Activated CD4-positive, alpha-beta T cell treated with anti-CD3 and anti-CD28 coated beads, Interleukin-10, Interleukin-2, amounts not matched to agents 100 ng/mL and 50 ng/mL, durations not matched to agents 16 hours and 8 hours (primary cell): Measurements from ENCODE around the gene IGSF8.

Source experiments
- DNase-seq: peaks from one replicate; pipeline ENCODE4 v3.0.0-alpha.2; 2020

The IGSF8 gene, protein sequence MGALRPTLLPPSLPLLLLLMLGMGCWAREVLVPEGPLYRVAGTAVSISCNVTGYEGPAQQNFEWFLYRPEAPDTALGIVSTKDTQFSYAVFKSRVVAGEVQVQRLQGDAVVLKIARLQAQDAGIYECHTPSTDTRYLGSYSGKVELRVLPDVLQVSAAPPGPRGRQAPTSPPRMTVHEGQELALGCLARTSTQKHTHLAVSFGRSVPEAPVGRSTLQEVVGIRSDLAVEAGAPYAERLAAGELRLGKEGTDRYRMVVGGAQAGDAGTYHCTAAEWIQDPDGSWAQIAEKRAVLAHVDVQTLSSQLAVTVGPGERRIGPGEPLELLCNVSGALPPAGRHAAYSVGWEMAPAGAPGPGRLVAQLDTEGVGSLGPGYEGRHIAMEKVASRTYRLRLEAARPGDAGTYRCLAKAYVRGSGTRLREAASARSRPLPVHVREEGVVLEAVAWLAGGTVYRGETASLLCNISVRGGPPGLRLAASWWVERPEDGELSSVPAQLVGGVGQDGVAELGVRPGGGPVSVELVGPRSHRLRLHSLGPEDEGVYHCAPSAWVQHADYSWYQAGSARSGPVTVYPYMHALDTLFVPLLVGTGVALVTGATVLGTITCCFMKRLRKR

DNA sequence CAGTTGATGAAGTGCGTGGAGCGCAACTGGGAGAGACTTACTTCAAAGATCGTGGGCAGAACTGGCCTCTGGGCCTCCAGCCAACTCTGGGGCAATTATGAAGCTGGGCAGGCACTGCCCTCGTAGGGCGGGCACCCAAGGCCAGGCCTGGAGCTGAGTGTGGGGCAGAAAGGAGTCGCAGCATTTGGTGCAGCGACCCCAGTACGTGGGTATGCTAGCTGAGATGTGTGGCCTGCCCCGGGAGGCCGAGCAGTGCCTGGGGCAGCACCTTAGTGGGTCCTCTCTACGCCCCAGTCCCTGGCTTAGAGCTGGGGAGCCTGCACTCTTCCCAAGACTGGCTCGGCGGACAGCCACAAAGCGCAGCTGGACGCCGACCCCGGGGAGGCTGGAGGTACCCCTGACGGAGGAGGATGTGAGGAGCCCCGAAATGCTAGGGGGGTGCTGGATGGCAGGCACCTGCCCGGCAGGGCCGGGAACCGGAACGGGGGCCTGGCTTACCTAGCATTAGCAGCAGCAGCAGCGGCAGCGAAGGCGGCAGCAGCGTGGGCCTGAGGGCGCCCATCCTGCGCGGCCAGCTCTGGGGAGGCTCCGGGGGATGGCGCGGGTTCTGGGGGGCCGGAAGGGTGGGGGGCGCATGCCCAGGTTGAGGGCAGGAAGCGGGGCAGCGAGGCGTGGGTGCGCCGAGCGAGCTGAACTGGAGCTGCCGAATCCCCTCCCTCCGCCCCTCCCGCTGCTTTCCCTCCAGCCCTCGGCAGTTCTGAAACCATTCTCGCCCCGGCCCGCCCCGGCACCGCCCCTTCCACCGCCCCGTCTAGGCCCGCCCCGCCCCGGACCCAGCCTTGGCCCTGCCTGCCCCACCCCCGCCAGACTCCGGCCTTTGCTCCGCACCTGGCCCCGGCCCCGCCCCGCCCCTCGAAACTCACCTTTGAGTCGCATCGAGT lies at the start of gene IGSF8:
Gene IGSF8 (minus strand): TSS at position 709 of the 941 bp plus-strand sequence. CDS start 147 bp downstream, at position 562.
- peak; percentile 90 for DNase-seq

DNA sequence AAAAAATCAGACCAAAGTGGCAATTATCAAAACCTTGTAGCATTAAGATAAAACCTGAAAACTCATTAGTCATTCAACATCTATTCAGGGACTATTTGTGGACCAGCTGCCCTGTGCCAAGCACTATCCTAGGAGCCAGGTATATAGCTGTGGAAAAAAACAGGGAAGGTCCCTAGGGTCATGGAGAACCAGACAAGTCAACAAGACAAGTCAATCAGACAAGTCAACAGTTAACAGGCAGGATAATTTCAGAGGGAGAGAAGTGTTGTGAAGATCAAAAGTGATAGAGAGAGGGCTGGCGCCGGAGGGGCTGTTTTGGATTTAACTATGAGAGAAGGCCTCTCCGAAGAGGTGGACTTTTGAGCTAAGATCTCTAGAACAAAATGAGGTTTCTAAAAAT lies 49.7 kb upstream of the IGSF8 start:
- no peak for DNase-seq

DNA sequence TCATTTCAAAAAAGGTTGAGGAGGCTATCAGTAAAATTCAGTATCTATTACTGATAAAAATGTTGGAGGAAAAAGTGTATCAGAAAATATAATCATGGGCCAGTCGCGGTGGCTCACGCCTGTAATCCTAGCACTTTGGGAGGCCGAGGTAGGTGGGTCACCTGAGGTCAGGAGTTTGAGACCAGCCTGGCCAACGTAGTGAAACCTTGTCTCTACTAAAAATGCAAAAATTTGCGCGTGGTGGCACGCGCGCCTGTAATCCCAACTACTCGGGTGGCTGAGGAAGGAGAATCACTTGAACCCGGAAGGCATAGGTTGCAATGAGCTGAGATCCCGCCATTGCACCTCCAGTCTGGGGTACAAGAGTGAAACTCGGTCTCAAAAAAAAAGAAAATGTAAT lies 47.7 kb upstream of the IGSF8 start:
- no peak for DNase-seq

DNA sequence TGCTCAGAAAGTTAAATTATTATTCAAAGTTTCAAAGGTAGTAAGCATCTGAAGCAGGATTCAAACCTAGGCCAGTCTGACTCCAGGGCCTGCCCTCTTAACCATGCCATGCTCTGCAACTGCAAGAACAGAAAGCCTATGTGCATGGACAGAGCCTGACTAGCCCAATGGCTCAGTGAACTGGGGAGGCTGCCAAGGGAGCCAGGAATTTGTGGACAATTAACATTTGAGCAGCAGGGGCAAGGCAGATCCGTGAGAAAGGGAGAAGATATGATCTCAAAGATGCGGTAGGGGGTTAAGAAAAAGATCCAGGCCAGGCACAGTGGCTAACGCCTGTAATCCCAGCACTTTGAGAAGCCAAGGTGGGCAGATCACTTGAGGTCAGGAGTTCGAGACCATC lies 46.5 kb upstream of the IGSF8 start:
- no peak for DNase-seq

DNA sequence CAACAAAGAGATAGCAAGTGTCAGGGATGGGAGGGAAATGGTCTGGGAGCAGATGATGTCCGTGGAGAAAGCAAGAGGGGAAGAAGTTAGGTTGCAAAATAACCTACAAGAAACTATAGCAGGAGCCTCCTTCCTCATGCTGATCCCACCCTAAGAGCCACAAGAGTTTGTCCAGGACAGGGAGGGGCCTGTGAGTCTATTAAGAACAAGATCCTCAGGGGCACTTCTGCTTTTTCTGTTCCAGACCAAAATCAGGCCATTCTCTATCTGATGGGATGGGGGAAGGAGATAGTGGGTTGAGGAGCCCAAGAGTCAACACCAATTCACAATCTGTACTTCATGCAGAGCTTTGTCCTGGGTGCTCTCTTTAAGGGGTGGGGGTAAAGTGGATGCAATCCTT lies 45.3 kb upstream of the IGSF8 start:
- no peak for DNase-seq

DNA sequence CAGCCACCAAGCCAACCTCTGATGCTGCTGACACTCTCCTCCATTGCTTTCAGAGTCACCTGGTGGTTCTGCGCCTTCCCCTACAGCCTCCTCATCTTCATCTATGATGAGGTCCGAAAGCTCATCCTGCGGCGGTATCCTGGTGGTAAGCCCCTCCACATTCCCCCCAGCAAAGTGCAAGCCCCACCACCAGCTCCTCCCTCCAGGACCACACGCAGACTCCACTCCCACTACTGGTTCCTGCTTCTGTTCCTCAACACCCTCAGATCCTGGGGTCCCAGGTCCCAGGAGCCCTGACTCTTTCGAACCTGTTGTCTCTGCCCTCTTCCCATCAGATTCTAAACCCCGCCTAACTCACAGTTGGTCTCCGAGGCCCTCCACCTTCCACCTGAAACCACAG lies 41.4 kb upstream of the IGSF8 start:
- DNase-seq, result no peak

DNA sequence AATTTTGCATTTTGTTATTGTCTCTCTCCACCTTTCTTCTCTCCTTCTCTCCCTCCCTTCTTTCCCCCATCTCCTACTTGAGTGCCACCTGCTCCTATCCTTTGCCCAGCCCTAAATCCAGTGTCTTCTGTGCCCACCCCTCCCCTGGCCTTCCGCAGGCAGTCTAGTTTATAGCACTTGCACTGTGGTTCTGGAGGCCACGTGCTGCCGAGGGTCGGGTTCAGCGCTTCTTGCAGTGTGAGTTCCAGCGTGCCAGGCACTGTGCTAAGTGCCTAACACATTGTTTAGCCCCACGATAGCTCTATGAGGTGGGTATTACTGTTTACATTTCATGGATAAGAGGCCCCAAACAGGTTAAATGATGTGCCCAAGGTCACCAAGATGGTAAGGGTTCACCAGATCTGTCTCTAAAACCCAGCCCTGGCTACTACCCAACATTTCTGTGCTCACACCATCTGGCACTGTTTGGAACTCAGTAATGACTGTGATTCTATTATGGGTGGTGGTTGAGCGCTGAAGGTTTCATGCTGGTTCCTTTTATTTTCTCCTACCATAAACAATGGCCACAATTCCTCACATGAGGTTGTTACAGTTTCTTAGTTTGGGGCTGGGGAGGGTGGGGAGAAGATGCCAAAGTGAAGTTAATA lies 38.9 kb upstream of the IGSF8 start:
- no peak for DNase-seq

DNA sequence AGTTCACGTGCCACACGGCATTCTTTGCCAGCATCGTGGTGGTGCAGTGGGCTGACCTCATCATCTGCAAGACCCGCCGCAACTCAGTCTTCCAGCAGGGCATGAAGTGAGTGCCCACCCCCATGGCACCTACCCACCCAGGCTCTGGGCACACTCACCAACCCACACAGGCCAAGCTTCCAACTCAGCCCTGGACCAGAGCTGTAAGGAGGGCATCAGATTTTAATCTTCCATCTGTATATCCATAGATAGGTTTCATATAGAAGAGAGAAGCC lies 38.4 kb upstream of the IGSF8 start:
- no peak for DNase-seq

DNA sequence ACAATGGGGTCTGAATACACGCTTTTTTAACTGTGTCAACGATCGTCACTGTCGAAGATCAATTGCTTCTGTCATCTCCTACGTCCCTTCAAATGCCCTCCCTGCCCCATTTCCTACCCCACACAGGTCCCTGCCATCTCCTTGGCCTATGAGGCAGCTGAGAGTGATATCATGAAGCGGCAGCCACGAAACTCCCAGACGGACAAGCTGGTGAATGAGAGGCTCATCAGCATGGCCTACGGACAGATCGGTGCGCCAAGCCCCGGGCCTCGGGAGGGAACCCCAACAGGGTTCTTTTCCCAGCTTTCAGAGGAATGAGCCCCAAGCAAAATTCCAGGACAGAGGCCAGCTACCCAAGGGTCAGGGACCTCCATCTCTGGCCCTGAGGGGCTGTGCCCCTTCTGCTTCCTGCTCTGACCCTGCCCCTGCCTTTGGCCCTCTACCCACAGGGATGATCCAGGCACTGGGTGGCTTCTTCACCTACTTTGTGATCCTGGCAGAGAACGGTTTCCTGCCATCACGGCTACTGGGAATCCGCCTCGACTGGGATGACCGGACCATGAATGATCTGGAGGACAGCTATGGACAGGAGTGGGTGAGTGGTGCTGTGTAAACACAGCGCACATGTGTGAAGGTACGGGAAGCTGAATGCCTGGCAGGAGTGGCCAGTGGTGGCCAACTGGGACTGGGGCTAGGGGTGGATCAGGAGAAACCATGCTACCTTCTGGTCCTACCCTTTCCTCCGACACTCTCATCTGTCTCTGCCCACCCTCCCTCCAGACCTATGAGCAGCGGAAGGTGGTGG lies 37.9 kb upstream of the IGSF8 start:
- DNase-seq, result no peak

DNA sequence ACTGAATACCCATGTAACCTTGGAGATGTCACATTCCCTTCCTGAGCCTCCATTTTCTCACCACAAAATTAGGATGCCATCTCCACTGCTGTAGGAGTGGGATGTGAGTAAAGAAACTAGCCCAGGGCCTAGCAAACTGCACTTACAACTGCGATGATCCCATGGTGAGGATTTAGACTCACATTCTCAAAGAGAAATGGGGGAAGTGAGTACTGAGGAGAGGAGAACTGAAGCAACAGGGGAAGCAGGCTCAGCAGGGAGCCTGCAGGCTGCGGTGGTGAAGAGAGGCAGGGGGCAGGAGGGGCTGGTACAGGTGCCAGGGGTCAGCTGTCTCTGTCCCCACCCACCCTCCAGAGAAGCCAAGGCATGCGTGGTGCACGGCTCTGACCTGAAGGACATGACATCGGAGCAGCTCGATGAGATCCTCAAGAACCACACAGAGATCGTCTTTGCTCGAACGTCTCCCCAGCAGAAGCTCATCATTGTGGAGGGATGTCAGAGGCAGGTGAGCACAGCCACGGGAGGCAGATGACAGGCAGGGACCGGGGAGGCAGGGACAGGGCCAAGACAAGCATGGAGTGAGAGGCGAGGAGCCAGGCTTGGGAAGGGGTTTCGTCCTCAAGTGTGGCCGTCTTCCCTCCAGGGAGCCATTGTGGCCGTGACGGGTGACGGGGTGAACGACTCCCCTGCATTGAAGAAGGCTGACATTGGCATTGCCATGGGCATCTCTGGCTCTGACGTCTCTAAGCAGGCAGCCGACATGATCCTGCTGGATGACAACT lies 36.6 kb upstream of the IGSF8 start:
- no peak for DNase-seq

DNA sequence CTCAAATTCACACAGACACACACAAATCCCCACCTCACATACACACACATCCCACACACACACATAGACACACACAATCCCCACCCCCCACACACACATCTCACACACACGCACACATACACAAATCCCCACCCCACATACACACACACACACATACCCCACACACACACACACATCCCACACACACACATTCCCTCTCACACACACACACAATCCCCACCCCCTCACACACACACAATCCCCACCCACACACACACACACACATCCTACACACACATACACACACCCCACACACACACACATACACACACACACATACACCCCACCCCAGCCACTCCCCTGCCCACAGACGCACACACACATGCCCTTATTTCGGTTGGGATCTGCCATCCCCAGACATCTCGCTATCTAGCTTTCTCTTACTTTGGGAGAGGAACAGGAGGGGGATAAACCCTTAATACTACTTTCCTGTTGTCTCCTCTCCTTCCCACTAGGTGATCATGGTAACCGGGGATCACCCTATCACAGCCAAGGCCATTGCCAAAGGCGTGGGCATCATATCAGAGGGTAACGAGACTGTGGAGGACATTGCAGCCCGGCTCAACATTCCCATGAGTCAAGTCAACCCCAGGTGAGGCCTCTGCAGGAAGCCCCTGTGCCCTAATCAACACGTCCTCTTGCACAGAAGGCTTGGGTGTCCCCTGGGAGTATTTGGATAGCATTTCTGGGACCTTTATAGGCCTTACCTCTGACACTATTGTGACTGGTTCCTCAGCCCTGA lies 35.8 kb upstream of the IGSF8 start:
- DNase-seq, result no peak

DNA sequence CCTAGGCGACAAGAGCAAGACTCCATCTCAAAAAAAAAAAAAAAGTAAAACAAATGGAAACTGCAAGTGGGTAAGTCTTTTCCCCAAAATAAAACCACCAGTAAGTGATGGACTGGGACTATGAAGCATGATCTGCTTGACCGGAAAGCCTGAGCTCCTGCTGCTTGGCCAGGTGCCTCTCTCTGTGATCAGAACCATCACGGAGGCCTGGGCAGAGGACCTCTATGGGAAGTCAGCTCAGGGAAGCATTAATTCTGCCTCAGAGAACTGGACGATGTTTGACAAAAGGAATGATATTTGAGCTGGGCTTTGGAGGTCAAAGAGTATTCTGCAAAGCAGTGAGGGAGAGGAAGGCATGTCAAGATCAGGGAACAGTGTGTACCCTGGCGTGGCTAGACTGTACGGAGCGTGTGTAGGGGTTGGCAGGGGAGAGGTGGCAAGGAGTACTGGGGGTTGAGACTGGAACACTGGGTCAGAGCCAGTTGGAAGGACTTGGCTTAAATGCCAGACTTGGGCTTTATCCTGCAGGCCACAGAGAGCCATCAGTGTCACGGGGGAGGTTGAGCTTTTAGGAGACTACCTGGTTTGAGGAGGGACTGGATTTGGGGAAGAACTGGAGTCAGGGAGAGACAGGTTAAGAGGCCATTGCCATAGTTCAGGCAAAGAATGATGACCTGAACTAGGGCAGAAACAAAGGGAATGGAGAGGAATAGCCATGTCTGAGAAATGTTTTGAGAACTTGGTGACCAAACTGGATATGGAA lies 33.6 kb upstream of the IGSF8 start:
- DNase-seq, result no peak

DNA sequence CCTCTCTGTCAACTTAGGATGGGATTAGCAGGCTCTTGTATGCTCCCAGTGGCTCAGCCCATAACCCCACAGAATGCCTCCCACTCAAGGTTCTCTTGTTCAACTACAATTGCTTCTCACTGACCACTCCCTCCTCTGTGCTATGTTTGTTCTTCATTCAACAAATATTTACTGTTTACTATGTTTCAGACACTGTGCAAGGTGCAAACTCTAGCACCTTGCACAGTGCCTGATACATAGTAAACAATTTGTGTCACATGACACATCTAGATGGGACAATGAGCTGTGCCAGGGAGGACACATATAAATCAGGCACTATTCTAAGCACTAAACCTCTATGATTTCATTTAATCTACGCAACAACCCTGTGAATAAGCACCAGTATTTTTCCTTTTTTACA lies 32.5 kb upstream of the IGSF8 start:
- DNase-seq, result no peak

DNA sequence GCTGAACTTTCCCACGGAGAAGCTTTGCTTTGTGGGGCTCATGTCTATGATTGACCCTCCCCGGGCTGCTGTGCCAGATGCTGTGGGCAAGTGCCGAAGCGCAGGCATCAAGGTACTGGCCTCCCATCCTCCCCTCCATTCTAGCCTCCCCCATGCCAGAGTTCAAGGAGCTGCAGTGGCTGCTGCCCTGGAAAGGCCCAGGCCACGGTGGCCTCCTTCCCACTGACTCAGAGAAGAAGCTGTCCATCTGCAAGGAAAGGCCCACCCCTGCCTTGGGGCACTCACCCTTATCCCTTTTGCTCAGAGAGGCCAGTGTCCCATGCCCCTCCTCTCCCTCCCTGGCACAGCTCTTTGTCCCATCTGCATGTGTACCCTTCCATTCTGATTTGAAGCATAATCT lies 32.1 kb upstream of the IGSF8 start:
- no peak for DNase-seq

DNA sequence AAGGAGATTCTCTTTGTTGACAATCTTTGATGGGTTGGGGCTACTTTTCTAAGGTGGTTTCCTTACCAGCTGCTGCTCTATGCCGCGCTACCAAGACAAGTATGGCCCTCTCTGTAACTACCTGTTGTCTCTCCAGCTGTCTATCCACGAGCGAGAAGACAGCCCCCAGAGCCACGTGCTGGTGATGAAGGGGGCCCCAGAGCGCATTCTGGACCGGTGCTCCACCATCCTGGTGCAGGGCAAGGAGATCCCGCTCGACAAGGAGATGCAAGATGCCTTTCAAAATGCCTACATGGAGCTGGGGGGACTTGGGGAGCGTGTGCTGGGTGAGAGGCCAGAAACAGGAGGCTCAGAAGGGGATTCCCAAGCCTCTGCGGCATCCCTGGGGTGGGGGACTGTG lies 31.5 kb upstream of the IGSF8 start:
- DNase-seq, result no peak

DNA sequence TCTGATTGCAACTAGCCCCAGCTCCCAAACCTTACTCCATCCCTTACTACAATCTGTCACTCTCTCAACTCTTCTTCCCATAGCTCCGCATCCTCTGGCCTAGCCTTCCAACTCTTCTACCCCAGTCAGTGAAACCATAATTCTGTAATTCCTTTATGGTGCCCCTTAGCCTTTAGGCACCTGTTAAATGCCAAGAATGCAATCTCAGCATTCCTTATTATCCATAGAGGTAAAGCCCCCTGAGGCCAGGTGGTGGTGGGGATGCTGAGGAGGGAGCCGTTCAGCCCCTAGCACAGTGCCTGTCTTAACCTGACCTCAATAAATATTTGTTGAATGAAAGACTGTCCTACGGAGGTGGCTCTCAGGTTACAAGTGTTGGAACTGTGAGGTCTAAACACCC lies 31.1 kb upstream of the IGSF8 start:
- no peak for DNase-seq

DNA sequence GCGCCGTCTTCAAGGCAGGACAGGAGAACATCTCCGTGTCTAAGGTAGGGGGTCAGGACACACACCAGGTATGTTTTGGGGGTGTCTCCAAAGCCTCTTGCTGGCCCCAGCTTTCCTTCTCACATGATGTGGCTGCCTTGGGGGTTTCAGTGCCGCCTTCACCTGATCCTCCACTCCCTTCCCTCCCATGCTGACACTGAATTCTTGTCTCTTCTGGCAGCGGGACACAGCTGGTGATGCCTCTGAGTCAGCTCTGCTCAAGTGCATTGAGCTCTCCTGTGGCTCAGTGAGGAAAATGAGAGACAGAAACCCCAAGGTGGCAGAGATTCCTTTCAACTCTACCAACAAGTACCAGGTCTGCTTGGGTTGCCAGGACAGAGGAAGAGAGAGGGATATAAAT lies 30.6 kb upstream of the IGSF8 start:
- no peak for DNase-seq

DNA sequence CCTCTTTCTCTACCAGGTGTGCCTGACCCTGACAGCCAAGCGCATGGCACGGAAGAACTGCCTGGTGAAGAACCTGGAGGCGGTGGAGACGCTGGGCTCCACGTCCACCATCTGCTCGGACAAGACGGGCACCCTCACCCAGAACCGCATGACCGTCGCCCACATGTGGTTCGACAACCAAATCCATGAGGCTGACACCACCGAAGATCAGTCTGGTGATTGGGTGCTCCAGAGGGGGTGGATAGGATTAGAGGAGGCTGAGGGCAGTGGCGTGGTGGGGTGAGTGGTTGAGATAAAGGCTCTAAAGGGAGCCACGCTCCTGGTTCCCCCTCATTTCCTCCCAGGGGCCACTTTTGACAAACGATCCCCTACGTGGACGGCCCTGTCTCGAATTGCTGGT lies 30.2 kb upstream of the IGSF8 start:
- no peak for DNase-seq

DNA sequence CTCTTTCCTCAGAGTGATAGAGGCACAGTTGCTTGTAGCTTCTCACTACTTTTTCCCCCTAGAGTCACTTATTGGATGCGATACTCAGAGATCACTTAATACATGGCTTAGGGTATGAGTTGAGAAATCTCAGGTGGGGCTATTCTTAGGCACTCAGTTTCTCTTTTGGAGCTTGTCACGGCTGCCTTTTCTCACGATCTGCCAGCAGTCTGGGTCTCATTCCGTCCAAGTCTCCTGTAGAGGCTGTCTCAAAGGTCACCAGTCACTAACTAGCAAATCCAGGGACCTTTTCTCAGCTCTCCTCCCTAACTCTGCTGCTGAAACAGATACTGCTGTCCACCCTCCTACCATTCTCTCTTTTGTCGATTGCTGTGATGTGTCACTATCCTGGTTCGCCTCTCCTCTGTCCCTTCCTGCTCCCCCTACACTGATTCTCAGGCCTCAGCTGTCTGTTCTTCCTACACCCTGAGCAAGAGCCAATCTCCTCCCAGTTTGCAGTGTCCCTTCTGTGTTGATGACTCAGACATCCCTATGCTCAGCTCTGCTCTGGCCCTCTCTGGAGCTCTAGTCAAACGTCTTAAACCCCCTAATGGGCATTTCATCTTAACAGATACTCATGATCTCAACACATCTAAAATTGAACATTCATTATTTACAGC lies 29.6 kb upstream of the IGSF8 start:
- DNase-seq, result no peak

DNA sequence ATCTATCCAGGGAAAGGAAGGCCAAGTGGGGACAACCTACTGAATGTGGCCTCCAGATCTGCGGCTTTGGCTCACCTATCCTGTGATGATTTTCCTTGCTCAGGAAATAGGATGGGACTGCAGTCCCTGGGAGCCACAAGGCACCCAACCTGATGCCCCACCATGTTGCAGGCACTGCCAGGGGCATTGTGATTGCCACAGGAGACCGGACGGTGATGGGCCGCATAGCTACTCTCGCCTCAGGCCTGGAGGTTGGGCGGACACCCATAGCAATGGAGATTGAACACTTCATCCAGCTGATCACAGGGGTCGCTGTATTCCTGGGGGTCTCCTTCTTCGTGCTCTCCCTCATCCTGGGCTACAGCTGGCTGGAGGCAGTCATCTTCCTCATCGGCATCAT lies 29.0 kb upstream of the IGSF8 start:
- DNase-seq, result no peak
